GM19397 (cell line): ENCODE results near the gene UST.
"Not testable (repeated sequence)": the region's sequence is repeated elsewhere in the genome, so short reads cannot be mapped to it uniquely, and the experiment has no call there.

Source experiments
- ATAC-seq: cut with Tn5 transposase; IDR thresholded peaks from one replicate; pipeline ENCODE4 v1.9.1; 2021; ENCODE audit warnings: mild to moderate bottlenecking, moderate library complexity; ENCODE audit not compliant: unreplicated experiment

Gene UST

GRCh38 chr6:148934961-148935360, 188.1 kb downstream of the UST start:
- ATAC-seq, result no peak

- no peak for ATAC-seq
Measured at GRCh38 chr6:148935705-148936435, 189.0 kb downstream of the UST start.

GRCh38 chr6:148943451-148943850, 196.6 kb downstream of the UST start:
- no peak for ATAC-seq

GRCh38 chr6:148944608-148945007, 197.8 kb downstream of the UST start:
- no peak for ATAC-seq

GRCh38 chr6:148945301-148946021, 198.6 kb downstream of the UST start:
- no peak for ATAC-seq

- ATAC-seq, result peak; percentile 66
Measured at GRCh38 chr6:148947621-148948444, 201.0 kb downstream of the UST start.

- ATAC-seq, result no peak
Measured at GRCh38 chr6:148951662-148952061, 204.8 kb downstream of the UST start.

GRCh38 chr6:148952147-148953035, 205.6 kb downstream of the UST start:
- ATAC-seq, result no peak

GRCh38 chr6:148954461-148954860, 207.6 kb downstream of the UST start:
- ATAC-seq, result no peak

- no peak for ATAC-seq
Measured at GRCh38 chr6:148954934-148955333, 208.1 kb downstream of the UST start.

- ATAC-seq, result no peak
Measured at GRCh38 chr6:148955441-148955840, 208.6 kb downstream of the UST start.

- ATAC-seq, result not testable (repeated sequence)
Measured at GRCh38 chr6:148956163-148956562, 209.3 kb downstream of the UST start.

GRCh38 chr6:148957752-148958151, 210.9 kb downstream of the UST start:
- ATAC-seq, result no peak

- ATAC-seq, result no peak
Measured at GRCh38 chr6:148959008-148959407, 212.2 kb downstream of the UST start.

GRCh38 chr6:148959501-148959900, 212.7 kb downstream of the UST start:
- ATAC-seq, result no peak

- ATAC-seq, result no peak
Measured at GRCh38 chr6:148962854-148963515, 216.2 kb downstream of the UST start.

- no peak for ATAC-seq
Measured at GRCh38 chr6:148963738-148964137, 216.9 kb downstream of the UST start.

GRCh38 chr6:148964467-148964866, 217.6 kb downstream of the UST start:
- no peak for ATAC-seq

- ATAC-seq, result no peak
Measured at GRCh38 chr6:148965287-148965686, 218.5 kb downstream of the UST start.

GRCh38 chr6:148967011-148967520, 220.2 kb downstream of the UST start:
- ATAC-seq, result no peak
